ENCODE measurements around the gene CDKN1A. TPM values are rescaled to one million over a fixed set of nuclear protein-coding genes. Genes with fewer than 3 reads are reported as not detected.

CDKN1A gene
- total RNA-seq, 4 donors from 2014 or later: 47.3 to 613 (median 93.3) TPM

DNA sequence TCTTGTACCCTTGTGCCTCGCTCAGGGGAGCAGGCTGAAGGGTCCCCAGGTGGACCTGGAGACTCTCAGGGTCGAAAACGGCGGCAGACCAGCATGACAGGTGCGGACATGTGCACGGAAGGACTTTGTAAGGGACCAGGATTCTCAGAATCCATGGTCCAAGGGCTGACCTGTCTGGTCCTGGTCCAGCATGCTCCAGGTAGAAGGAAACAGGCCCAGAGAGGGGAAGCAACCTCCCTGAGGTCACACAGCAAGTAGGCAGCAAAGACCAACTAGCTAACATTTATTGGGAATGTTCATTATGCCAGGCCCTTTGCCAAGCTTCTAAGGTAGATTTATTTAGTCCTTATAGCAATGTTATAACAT is 5.9 kb downstream of the CDKN1A start:
- no peaks in the 10 kb centered on the region for H3K27me3 ChIP-seq
- H3K4me3 ChIP-seq: no peak overlapping the region
- H3K27ac ChIP-seq (replicated peaks in 1 of 4): no peak overlapping the region
- 94% methylated on average over 6 of the region's 6 CpGs for WGBS
- H3K9me3 ChIP-seq: no peaks in the 10 kb centered on the region
- H3K36me3 ChIP-seq: peaks cover 41 to 61% (median 53%) of the 10 kb centered on the region in 4 donors
- no peak for TF ChIP-seq POLR2A (IDR thresholded peaks at IDR 0.05; ENCODE audit: low read depth)
- TF ChIP-seq POLR2AphosphoS5 (IDR thresholded peaks at IDR 0.05): no peak
- TF ChIP-seq, protein P1, sequence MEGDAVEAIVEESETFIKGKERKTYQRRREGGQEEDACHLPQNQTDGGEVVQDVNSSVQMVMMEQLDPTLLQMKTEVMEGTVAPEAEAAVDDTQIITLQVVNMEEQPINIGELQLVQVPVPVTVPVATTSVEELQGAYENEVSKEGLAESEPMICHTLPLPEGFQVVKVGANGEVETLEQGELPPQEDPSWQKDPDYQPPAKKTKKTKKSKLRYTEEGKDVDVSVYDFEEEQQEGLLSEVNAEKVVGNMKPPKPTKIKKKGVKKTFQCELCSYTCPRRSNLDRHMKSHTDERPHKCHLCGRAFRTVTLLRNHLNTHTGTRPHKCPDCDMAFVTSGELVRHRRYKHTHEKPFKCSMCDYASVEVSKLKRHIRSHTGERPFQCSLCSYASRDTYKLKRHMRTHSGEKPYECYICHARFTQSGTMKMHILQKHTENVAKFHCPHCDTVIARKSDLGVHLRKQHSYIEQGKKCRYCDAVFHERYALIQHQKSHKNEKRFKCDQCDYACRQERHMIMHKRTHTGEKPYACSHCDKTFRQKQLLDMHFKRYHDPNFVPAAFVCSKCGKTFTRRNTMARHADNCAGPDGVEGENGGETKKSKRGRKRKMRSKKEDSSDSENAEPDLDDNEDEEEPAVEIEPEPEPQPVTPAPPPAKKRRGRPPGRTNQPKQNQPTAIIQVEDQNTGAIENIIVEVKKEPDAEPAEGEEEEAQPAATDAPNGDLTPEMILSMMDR (IDR thresholded peaks at IDR 0.05): no peak
- TF ChIP-seq EP300 (IDR thresholded peaks at IDR 0.05): no peak
- intact Hi-C loops (cut with DNase I): loop anchor here (5.0 kb wide), 1 partner anchor 262 kb away; no protein-coding TSS in a partner anchor
- peaks cover 31 to 52% (median 45%) of the 10 kb centered on the region in 4 donors for H3K4me1 ChIP-seq
- DNase-seq (ENCODE audit: extremely low spot score): no peak

DNA sequence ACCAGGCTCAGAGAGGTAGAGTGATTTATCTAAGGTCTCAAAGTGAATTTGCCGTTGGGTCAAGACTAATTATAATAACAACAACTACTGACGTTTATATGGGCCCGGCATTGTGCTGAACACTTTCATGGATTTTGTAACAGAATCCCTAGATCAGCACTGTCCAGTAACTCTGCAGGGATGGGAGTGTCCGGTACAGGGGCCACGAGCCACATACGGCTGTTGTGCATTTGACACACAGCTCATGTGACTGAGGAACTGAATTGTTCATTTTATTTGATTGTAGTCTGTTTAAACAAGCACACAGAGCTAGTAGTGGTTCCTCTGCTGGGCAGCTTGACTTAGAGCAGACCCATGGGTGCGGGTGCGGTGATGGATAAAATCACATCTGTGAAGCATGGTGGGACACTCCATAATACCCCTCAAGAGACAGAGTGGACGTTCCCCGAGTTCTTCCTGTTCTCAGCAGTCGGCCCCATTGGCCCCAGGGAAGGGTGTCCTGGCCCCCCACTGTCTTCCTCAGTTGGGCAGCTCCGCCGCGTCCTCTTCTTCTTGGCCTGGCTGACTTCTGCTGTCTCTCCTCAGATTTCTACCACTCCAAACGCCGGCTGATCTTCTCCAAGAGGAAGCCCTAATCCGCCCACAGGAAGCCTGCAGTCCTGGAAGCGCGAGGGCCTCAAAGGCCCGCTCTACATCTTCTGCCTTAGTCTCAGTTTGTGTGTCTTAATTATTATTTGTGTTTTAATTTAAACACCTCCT is 6.8 kb downstream of the CDKN1A start:
- peak overlapping the region in 3 of 4 donors; percentile 1 to 26 (median 12) for H3K27ac ChIP-seq (replicated peaks in 1 of 4)
- no peak for DNase-seq (ENCODE audit: extremely low spot score)
- no peaks in the 10 kb centered on the region for H3K9me3 ChIP-seq
- peaks cover 31 to 52% (median 45%) of the 10 kb centered on the region in 4 donors for H3K4me1 ChIP-seq
- TF ChIP-seq, protein P1 (IDR thresholded peaks at IDR 0.05): no peak
- no peak for TF ChIP-seq POLR2AphosphoS5 (IDR thresholded peaks at IDR 0.05)
- no peak for TF ChIP-seq EP300 (IDR thresholded peaks at IDR 0.05)
- TF ChIP-seq POLR2A (IDR thresholded peaks at IDR 0.05; ENCODE audit: low read depth): no peak
- H3K36me3 ChIP-seq: peaks cover 41 to 61% (median 53%) of the 10 kb centered on the region in 4 donors
- WGBS: 81% methylated on average over 18 of the region's 20 CpGs
- H3K27me3 ChIP-seq: no peaks in the 10 kb centered on the region
- intact Hi-C loops (cut with DNase I): loop anchor here (5.0 kb wide), 1 partner anchor 72 kb away; no protein-coding TSS in a partner anchor
- no peak overlapping the region for H3K4me3 ChIP-seq

- peaks cover 26 to 44% (median 38%) of the 10 kb centered on the region in 4 donors for H3K4me1 ChIP-seq
- intact Hi-C loops (cut with DNase I): loop anchor here (5.0 kb wide), 1 partner anchor 71 kb away; no protein-coding TSS in a partner anchor
- DNase-seq (ENCODE audit: extremely low spot score): no peak
- 75% methylated on average over 11 of the region's 11 CpGs for WGBS
- peaks cover 41 to 61% (median 53%) of the 10 kb centered on the region in 4 donors for H3K36me3 ChIP-seq
- H3K27me3 ChIP-seq: no peaks in the 10 kb centered on the region
- peak overlapping the region in 3 of 4 donors; percentile 1 to 26 (median 12) for H3K27ac ChIP-seq (replicated peaks in 1 of 4)
- TF ChIP-seq, protein P1 (IDR thresholded peaks at IDR 0.05): no peak
- no peak for TF ChIP-seq POLR2A (IDR thresholded peaks at IDR 0.05; ENCODE audit: low read depth)
- H3K9me3 ChIP-seq: no peaks in the 10 kb centered on the region
- H3K4me3 ChIP-seq: no peak overlapping the region
Measured at GRCh38 chr6:36685926-36686667, 7.6 kb downstream of the CDKN1A start.

DNA sequence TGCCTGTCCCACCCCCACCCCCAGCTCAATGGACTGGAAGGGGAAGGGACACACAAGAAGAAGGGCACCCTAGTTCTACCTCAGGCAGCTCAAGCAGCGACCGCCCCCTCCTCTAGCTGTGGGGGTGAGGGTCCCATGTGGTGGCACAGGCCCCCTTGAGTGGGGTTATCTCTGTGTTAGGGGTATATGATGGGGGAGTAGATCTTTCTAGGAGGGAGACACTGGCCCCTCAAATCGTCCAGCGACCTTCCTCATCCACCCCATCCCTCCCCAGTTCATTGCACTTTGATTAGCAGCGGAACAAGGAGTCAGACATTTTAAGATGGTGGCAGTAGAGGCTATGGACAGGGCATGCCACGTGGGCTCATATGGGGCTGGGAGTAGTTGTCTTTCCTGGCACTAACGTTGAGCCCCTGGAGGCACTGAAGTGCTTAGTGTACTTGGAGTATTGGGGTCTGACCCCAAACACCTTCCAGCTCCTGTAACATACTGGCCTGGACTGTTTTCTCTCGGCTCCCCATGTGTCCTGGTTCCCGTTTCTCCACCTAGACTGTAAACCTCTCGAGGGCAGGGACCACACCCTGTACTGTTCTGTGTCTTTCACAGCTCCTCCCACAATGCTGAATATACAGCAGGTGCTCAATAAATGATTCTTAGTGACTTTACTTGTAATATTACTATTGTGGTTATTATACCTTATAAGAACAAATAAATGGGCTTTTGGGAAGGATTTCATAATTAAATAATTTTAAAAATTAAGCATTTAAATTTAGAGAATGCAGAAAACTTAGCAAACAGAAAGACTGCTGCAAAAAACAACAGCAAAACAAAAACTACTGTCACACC is 8.4 kb downstream of the CDKN1A start:
- Histone ChIP-seq H3K4me1 (peaks cover 22 to 37% (median 31%) of the 10 kb centered on the region in 4 donors), H3K27ac (replicated peaks in 1 of 4) (no peak overlapping the region), H3K36me3 (peaks cover 41 to 61% (median 53%) of the 10 kb centered on the region in 4 donors), H3K27me3 (no peaks in the 10 kb centered on the region), H3K9me3 (no peaks in the 10 kb centered on the region), H3K4me3 (no peak overlapping the region)
- 94% methylated on average over 9 of the region's 10 CpGs for WGBS
- no peak for DNase-seq (ENCODE audit: extremely low spot score)
- intact Hi-C loops (cut with DNase I): loop anchor here (5.0 kb wide), 1 partner anchor 70 kb away; no protein-coding TSS in a partner anchor
- TF ChIP-seq POLR2AphosphoS5 (IDR thresholded peaks at IDR 0.05): peak in 1 of 2 donors; percentile 10
- no peak for TF ChIP-seq EP300 (IDR thresholded peaks at IDR 0.05)
